Measurements from ENCODE around the gene PARP12. TPM values are rescaled to one million over a fixed set of nuclear protein-coding genes. Genes with fewer than 3 reads are reported as not detected.

PARP12 gene
- total RNA-seq, 2 donors from 2014 or later = 7.5 to 8.5 TPM

GRCh38 chr7:140051820-140052219 is 10.9 kb downstream of the PARP12 start:
- Histone ChIP-seq H3K27ac (no peak overlapping the region), H3K4me1 (peaks cover 0 to 25% of the 10 kb centered on the region in 2 donors), H3K9me3 (no peaks in the 10 kb centered on the region), H3K27me3 (no peaks in the 10 kb centered on the region), H3K4me3 (no peak overlapping the region), H3K36me3 (no peaks in the 10 kb centered on the region)
- DNase-seq (ENCODE audit: low spot score) = no peak
- no peak for TF ChIP-seq CTCF (IDR thresholded peaks at IDR 0.05)

- no peaks in the 10 kb centered on the region for H3K27me3 ChIP-seq
- no peak for DNase-seq (ENCODE audit: low spot score)
- peaks cover 0 to 32% of the 10 kb centered on the region in 2 donors for H3K4me1 ChIP-seq
- H3K4me3 ChIP-seq = no peak overlapping the region
- H3K9me3 ChIP-seq = no peaks in the 10 kb centered on the region
- no peaks in the 10 kb centered on the region for H3K36me3 ChIP-seq
- no peak for TF ChIP-seq CTCF (IDR thresholded peaks at IDR 0.05)
- peak overlapping the region; percentile 14 to 37 for H3K27ac ChIP-seq
Measured at GRCh38 chr7:140050100-140050499, 12.7 kb downstream of the PARP12 start.

- no peak for TF ChIP-seq CTCF (IDR thresholded peaks at IDR 0.05)
- H3K4me1 ChIP-seq = peaks cover 0 to 31% of the 10 kb centered on the region in 2 donors
- no peak overlapping the region for H3K4me3 ChIP-seq
- H3K27ac ChIP-seq = peak overlapping the region; percentile 14 to 37
- no peaks in the 10 kb centered on the region for H3K27me3 ChIP-seq
- peak; percentile 49 for DNase-seq (ENCODE audit: low spot score)
- no peaks in the 10 kb centered on the region for H3K36me3 ChIP-seq
- H3K9me3 ChIP-seq = no peaks in the 10 kb centered on the region
Measured at GRCh38 chr7:140049339-140050024, 13.3 kb downstream of the PARP12 start.

- Histone ChIP-seq H3K27ac (peak overlapping the region in 1 of 2 donors; percentile 37), H3K4me3 (no peak overlapping the region), H3K36me3 (no peaks in the 10 kb centered on the region), H3K9me3 (no peaks in the 10 kb centered on the region), H3K27me3 (no peaks in the 10 kb centered on the region), H3K4me1 (peaks cover 0 to 26% of the 10 kb centered on the region in 2 donors)
- no peak for DNase-seq (ENCODE audit: low spot score)
- TF ChIP-seq CTCF (IDR thresholded peaks at IDR 0.05) = no peak
Measured at GRCh38 chr7:140048989-140049338, 13.8 kb downstream of the PARP12 start.

- no peaks in the 10 kb centered on the region for H3K36me3 ChIP-seq
- H3K4me1 ChIP-seq = peaks cover 0 to 25% of the 10 kb centered on the region in 2 donors
- no peaks in the 10 kb centered on the region for H3K27me3 ChIP-seq
- no peak overlapping the region for H3K27ac ChIP-seq
- no peak overlapping the region for H3K4me3 ChIP-seq
- H3K9me3 ChIP-seq = no peaks in the 10 kb centered on the region
- TF ChIP-seq CTCF (IDR thresholded peaks at IDR 0.05) = no peak
- no peak for DNase-seq (ENCODE audit: low spot score)
Measured at GRCh38 chr7:140048138-140048537, 14.6 kb downstream of the PARP12 start.

DNA sequence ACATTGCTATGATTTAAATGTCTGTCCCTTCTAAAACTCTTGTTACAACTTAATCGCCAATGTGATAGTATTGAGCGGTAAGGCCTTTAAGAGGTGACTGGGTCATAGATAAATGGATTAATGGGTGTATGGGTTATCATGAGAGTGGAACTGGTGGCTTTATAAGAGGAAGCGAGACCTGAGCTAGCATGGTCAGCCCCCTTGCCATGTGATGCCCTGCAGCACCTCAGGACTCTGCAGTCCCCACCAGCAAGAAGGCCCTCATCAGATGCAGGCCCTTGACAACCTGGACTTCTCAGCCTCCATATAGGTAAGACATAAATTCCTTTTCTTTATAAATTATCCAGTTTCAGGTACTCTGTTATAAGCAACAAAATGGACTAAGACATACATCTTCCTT is 15.6 kb downstream of the PARP12 start:
- H3K27ac ChIP-seq = no peak overlapping the region
- peaks cover 0 to 25% of the 10 kb centered on the region in 2 donors for H3K4me1 ChIP-seq
- TF ChIP-seq CTCF (IDR thresholded peaks at IDR 0.05) = no peak
- H3K9me3 ChIP-seq = no peaks in the 10 kb centered on the region
- H3K4me3 ChIP-seq = no peak overlapping the region
- DNase-seq (ENCODE audit: low spot score) = no peak
- no peaks in the 10 kb centered on the region for H3K27me3 ChIP-seq
- no peaks in the 10 kb centered on the region for H3K36me3 ChIP-seq

All from right atrium auricular region (tissue), 2 donors.